Measurements from ENCODE around the gene NABP1.
A peak's percentile ranks its signal among the peaks of the same experiment; 100 is the strongest.

Gene NABP1

DNA sequence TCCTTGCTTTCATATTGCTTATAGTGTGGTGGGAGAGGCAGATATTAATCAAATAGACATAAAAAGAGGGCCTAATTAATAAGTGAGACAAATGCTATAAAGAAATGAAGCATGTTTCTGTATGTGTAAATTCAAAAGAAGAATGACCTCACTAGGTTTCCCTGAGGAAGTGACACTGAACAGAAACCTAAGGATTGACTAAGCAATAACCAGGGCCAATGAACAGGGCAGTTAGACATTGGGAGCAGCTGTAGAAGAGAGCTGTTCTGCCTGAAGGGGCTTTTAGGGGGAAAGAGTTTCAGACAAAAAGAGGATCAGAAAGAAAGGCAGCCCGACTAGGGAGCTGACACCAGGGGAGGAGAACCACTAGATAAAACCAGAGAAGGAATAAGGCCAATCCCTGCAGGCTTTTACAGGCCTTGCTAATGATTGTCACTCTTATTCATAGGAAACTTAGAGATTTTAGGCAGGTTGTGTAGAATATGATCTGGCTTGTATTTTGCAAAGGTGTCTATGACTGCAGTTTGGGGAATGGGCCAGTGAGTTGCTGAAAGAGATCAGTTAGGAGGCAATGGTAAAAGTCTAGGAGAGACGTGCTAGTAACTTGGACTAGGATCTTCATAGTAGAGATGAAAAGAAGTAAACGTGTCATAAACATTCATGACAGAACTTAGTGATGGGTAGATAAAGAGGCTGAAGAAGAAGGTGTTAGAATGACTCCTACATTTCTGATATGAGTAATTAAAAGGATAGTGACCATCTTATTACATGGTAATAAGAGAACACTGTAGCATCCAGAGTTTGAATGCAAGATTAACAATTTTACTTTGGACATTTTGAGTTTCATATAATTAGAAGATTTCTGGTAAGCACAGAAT is 26.8 kb upstream of the NABP1 start:
- no peak for DNase-seq

DNA sequence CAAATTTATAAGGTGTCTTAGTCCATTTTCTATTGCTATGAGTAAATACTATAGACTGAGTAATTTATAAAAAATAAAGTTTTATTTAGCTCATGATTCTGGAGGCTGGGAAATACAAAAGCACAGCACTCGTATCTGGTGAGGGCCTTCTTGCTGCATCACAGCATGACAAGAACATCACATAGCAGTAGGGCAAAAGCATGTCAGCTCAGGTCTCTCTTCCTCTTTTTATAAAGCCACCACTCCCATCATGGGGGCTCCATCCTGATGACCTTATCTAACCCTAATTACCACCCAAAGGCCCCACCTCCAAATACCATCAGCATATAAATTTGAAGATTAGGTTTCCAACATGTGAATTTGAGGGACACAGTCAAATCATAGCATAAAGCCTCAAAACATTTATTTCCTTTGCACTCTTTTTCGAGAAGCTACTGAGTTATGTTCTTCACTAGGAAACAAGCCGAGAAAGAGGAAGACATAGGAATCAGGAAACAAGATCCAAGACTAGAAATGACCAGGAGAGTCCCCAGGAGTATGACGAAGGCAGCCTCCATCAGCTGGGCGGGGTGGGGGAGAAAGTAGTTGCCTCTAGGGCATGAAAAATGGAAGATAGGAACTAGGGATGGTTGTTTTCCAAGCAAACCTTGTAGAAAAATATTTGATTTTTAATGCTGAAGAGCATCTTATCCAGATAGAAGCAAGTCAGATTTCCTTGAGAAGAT is 24.1 kb upstream of the NABP1 start:
- DNase-seq = no peak

DNA sequence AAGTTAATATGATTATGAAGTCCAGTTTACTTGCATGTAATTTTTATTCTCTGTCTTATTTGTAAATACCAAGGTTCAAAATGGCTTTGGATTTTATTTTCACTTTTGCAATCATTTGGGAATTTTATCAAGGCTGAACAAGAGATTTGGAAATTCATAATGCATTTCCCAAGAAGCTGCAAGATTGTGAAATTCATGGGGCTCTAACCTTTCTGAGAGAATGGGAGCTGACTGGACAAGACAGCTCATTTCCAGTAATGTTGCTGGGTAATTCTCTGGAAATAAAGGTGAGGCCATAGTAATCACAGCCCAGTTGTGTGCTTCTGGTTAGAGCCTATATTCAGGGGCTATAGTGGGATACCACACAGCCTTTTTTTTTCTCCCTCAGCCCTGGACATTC is 21.5 kb upstream of the NABP1 start:
- DNase-seq = no peak

DNA sequence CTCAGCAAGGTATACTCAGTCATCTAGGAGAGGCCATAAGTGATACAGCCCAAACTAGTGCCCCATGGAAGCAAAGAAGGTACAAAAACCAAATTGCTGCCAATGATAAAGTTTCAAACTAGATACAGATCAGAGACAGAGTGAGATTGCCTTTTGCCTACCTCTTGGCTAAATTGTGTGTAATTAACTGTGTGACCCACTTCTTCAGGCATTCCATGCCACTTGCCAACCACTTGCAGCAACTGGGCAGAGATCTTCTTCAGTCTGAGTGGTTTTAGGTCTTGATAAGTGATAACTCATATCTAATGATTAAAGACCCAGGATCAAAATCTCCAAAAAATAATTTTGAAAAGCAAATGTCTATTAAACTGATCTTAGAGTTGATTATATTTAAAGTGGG is 21.1 kb upstream of the NABP1 start:
- no peak for DNase-seq

DNA sequence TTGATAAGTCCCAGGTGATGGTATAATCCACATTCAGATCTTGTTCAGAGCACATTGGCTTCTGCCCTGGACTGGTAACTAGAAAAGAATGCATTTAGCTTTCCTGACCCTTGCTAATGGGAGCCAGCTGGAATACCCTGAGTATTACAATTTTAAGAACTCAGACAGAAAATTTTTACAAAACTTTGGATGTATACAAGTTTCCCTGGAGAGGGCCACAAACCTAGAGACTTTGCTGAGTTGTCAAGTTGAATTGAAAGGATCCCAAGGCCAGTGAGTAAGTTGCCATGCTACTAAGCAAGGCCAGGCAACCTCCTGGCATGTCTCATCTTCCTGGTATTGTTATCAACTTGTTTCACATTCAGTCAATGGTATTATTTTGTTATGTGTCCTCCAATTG is 20.0 kb upstream of the NABP1 start:
- DNase-seq = no peak

DNA sequence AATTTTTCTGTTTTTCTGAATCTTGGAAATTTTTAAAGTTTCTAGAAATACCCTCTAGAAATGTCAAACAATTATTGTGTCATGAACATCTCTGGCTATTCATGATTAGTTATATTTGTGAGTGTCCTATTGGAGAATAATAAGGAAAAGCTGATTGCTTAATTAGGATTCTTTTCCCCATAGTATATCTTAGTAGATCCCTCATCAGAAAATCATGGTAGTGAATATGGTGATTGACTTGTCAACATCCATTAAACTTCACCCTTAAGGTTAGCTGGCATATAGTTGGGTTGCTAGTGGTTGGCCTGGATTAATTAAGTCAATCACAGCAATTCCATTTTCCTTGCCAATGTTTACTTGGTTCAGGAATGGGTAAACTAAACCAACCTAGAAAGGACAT is 18.7 kb upstream of the NABP1 start:
- DNase-seq = no peak

DNA sequence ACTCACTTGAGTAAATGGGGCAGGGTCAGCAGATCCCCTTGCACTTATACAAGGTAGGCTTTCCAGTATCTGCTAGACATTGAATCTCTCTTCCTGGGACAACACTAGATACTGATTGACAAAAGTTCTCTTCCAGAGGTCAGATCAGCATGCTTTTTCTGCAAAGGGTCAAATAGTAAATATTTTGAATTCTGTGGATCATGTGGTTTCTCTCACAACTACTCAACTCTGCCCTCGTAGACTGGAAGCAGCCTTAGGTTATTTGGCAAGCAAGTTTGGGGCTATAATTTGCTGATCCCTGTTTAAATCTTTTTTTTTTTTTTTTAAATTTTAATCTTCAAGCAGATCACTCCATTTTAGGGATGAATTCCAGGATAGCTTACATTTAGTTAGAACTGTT is 17.4 kb upstream of the NABP1 start:
- DNase-seq = no peak

DNA sequence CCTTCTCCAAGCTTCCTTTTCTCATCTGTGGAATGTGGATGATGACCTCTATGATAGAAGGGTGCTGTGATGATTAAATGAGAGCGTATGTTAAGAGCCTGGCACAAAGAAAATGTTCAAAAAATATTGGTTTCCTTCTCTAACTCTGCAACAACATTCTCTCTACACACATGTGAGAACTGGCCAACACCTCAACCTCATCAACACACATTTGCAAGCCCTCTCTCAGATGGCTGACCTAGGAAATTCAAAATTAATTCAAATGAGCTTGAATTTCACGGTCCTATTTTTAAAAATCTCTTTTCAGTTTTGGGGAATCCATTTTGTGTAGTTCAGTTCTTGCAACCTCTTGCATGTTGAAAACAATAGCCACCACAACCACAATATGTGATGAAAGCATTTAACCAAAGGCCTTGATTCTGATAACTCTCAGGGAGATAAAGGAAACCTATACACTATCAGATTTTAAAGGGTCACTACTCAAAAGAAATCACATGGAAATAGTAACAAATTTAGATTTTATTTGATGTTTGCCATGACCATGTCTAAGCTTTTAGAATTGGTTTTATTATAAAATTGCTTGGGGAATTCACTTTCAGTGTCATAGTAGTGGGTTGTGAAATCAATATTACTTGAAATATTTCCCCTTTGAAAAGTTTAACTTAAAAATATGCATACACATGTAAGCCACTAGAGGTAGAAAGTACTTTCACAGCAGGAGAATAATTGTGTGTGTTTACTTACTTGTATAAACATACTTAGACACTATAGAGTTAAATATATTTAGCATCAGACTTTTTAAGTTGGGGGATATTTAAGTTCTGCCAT is 16.6 kb upstream of the NABP1 start:
- no peak for DNase-seq

DNA sequence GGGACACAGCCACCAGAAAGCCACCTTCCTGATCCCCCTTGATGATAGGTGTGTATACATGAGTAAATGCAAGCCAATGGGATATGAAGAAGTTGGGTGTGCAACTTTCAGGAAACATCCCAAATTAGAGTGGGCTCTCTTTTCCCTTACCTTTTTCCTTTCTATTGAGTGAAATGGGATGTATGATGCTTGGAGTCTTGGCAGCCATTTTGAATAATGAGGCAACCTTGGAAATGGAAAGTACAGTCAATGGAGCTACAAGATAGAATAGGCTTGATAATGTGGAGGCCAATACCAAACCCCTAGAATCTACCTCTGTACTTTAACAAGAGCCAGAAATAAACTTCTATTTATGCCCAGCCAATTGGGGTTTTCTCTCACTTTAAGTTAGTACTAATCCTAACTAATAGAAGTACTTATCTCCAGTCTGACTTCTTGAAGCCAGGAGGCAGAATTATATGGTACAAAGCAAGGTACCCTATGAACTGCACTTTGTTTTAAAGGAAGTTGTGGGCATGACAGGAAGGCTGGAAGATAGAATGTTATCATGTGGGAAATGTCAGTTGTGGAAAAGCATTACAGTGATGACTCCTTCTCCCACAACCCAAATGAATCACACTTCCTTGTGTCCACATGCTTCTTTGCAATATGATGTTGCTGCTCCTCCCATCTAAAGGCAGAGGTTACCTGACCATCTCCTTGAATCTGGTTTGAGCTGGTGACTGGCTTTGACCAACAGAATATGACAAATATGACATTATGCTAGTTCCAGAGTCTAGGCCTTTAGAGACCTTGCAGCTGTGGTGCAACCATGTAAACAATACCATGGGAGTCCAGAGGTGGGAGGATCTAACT is 12.9 kb upstream of the NABP1 start:
- no peak for DNase-seq

DNA sequence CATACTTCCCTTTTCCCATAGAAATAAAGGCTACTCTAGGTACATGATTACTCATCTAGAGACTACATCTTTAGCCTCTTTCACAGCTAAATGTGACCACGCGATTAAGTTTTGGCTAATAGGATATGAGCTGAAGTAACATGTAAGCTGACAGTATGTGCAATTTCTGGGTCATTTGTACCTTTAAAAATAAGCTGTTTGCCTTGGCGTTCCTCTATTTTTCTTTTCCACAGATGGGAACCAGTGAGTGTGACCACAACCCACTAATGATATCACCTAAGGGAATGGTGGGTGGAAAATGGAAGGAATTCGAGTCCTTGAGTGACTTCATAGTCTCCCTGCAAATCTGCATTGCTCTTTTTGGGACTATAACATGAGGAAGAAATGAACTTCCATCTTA is 11.7 kb upstream of the NABP1 start:
- no peak for DNase-seq

DNA sequence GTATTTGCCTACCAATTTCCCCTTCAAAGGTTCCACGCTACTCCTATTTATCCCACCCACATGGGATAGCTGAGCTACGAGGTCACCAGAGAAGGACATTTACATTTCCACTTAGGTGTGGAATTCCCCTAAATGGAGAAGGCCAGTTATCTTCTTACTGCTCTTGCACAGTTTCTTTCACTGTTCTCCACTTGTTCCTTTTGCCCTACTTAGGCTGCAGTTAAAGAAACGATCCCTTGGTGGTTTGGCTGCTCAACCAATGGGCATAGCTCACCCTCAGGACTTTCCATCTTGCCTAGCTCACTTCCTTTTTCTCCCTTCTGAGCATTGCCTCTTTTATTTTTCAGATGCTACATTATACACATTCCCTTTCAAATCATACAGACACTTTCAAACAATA is 11.2 kb upstream of the NABP1 start:
- no peak for DNase-seq

DNA sequence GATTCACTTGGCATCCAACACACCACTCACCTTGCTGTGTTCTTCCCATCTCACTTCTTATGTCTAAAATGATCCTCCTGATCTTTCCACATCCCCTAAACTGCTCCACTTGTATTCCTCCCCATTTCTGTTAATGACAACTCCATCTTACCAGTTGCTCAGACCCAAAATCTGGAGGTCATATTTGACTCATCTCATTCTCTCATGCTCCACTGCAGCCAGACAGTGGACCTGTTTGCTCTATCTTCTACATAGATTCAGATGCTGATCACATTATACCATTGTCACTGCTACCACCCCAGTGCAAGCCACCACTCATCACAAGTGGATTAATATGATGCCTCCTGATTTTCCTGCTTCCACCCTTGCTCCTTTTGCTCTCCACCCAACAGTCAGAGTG is 7.9 kb upstream of the NABP1 start:
- no peak for DNase-seq

DNA sequence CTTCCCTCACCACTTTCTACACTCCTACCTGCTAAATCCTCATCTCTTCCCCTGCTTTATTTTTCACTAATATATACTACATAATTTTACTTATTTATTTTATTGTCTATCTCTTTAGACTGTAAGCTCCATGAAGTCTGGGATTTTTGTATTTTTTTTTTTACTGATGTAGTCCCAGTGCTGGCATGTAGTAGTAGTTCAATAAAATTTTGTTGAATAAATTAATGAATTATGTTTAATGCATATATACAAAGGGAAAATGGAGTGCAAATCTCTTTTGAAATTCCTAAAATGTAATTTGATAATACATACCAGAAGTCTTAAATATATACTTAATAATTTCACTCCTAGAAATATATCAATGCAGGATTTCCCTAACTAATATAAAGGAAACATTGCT is 7.1 kb upstream of the NABP1 start:
- no peak for DNase-seq

DNA sequence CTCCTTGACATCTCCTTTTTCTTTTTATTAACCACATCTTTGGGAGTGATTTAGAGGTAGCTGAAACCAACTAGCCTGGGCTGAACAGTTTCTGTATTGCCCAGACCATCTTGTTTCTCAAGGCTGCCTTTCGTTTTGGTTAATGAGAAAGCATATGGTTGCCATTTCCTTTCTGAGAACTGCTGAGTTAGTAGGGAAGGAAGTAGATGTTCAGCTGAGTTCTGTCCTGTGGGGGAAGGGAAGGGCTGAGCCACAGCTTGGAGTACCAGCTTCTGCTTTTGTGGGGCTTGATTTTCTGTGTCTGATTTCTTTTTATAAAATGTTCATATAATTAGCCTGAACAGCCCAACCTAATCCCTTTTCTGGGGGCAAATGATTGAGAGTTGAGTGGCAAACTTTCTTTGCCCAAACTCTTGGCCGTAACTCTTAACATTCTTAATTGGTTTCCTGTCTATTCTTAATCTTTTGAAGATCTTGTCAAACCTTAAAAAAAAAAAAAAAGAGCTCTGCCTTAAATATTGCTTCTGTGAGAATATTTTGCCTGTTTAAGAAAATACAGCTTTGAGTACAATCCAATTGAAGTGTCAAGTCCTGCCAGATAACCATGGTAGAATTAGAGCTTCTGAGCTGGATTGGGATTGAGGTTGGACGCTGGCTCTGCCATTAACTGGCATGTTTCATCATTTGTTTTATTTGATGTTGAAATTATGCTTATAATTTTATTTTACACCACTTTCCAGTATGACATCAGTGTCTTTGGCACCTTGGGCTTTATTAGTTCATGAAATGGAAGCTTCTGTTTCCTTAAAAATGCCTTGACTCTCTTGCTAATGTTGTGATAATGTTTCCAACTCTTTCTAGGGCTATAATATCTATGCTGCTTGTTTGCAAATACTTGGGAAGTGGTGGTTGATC is 1.9 kb upstream of the NABP1 start:
- peak; percentile 59 for DNase-seq

DNA sequence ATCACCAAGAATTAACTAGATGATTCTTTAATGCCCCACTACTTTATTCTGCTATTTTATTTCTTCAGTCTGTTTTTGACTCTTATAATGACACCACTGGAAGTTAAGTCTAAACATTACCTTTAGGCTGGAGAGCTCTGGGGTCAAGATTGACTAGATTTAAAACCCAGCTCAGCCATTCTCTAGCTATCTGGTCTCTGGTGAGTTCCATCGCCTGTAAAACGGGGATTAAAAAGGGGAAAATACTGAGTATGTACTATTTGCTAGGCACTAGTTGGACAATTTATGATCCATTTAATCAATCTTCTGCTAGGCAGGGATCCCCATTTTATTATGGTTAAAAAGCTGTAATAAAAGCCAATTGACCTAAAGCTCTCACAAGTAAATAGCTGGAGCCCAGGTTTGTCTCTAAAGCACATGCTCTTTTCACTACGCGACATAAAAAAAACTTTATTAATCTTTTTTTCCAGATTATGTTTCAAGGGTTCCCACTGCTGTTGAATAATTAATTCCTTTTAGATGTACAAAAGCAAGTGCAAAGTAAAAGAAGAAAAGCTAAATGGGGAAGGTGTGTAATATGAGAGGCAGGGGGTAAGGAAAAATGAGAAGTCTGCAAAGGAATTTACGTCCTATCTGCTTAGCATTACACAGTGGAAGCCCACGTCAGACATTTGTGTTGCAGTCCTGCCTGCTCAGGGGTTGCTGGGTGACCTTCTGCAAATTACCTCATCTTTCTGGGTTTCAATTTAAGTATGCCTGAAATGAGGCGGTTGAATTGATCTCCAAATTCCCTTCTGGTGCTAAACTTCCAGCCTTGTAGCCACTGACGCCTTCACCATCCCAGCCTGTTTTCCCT is 918 bp upstream of the NABP1 start:
- peak; percentile 61 for DNase-seq

DNA sequence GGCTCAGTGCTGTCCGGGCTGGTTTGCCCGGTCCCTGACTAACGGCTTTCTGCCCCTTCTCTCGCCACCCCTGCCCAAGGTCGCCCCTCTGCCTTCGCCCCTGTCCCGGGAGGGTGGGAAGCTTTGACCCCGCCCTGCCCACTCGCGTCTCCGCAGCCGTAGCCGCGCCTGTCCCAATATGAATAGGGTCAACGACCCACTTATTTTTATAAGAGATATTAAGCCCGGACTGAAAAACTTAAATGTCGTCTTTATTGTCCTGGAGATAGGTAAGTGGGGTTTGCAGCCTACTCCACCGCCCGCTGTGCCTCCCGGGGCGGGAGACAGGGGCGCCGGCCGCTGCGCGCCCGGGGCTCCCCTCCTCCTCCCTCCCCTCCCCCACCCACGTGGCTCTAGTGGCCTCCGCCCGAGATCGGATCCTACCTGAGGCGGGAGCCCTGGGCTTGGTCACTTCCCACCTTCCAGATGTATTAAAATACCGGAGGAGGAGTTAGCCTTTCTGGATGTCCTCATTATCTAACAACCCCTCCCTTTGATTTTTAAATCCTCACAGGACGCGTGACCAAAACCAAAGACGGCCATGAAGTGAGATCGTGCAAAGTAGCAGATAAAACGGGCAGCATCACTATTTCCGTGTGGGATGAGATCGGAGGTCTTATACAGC is 633 bp downstream of the NABP1 start:
- DNase-seq = peak; percentile 68

DNA sequence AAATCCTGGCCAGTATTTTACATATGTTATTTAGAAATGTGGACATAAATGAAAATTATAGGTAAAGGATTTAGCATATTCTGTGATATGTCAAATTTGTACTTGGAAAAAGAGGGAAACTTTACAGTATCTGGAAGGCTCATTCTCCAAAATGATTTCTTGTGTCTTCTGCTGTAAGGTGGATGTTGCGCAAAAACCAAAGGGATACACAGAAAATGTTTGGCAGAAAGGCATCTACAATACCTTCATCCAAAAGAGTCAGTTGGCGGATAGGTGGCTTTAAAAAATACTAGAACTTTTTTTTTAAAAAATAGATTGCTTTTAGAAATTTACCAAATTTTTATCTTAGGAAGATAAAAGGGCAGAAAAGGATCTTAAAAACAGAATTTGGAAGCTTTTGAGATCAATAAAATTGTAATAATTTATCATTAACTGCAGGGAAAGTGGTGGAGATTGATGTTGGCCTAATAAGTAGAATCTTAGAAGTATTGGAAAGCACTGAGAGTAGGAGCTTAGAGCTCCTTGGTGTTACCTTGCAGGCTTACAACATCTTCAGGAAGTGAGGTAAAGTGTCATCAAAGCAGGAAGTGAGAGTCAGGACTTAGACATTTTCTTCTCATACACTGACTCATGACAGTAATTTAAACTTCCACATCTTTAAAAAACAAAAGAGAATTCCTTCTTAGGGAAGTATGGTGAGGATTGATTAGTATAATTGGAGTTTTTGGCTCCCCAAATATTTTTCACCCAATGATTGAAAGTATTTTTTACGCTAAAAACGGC is 2.1 kb downstream of the NABP1 start:
- peak; percentile 17 for DNase-seq

DNA sequence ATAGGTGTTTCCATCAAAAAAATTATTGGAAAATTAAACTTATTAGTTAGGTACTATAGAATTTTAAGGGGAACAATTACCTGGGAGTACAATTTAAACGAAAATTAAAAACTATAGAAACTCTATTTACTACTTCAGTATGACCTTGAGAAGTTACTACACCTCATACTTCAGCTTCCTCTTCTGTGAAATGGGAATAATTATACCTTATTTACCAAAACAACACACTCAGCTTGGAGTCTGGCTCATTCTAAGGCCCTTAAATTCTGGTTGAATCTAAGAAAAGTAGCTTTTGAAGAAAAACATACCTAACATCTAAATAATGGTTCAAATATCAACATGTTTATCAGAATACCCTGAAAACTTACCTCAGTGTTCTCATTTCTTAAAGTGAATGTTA is 2.7 kb downstream of the NABP1 start:
- no peak for DNase-seq

DNA sequence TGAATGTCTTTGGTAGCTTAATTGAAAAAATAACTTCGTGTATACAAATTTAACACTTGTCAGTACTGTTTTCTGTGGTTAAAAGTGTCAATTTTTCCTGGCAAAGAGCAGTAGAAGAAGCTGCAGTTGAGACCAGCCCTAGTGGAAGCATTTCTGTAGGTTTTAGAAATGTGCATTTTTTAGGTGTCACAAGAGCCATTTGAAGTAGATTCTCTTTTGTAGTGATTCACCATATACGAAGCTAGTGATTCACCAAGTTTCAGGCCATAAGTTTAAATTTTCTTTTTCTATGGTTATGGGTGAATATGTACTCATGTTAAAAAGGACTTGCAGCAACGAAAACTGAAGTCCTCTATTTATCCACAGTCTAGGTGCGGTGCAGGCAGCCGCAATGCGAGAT is 4.2 kb downstream of the NABP1 start:
- no peak for DNase-seq
